ENCODE data around the gene PAX7. TPM values are rescaled to one million over a fixed set of nuclear protein-coding genes. Genes with fewer than 3 reads are reported as not detected.

The PAX7 gene
- total and polyA plus RNA-seq, 8 donors: not detected

- no peak for TF ChIP-seq EP300 (IDR thresholded peaks at IDR 0.05)
- no peak for TF ChIP-seq CTCF (IDR thresholded peaks at IDR 0.05)
- no peak for TF ChIP-seq POLR2AphosphoS5 (IDR thresholded peaks at IDR 0.05)
- TF ChIP-seq POLR2A (IDR thresholded peaks at IDR 0.05): no peak
- H3K27me3 ChIP-seq: peaks cover 0 to 85% (median 26%) of the 10 kb centered on the region in 3 donors
- intact Hi-C loops (cut with DNase I; ENCODE audit: low total_unique reads): no loop called here
These were observed 51.7 kb downstream of the PAX7 start for GRCh38 chr1:18682375-18682774.

GRCh38 chr1:18684303-18684702, 53.7 kb downstream of the PAX7 start:
- H3K4me1 ChIP-seq: no peaks in the 10 kb centered on the region
- H3K4me3 ChIP-seq: no peak overlapping the region
- H3K36me3 ChIP-seq: no peaks in the 10 kb centered on the region
- DNase-seq: no peak
- intact Hi-C loops (cut with DNase I; ENCODE audit: low total_unique reads): no loop called here
- no peak overlapping the region for H3K27ac ChIP-seq
- TF ChIP-seq POLR2AphosphoS5 (IDR thresholded peaks at IDR 0.05): no peak
- no peak for TF ChIP-seq CTCF (IDR thresholded peaks at IDR 0.05)
- TF ChIP-seq EP300 (IDR thresholded peaks at IDR 0.05): no peak
- no peak for TF ChIP-seq POLR2A (IDR thresholded peaks at IDR 0.05)
- 15 to 49% (median 25%) methylated on average over 16 of the region's 16 CpGs for WGBS, 5 donors
- H3K9me3 ChIP-seq: no peaks in the 10 kb centered on the region
- H3K27me3 ChIP-seq: peaks cover 0 to 83% (median 26%) of the 10 kb centered on the region in 3 donors

More at GRCh38 chr1:18682375-18682774, 51.7 kb downstream of the PAX7 start:
- Histone ChIP-seq H3K36me3 (no peaks in the 10 kb centered on the region), H3K9me3 (no peaks in the 10 kb centered on the region), H3K4me3 (no peak overlapping the region), H3K4me1 (no peaks in the 10 kb centered on the region), H3K27ac (no peak overlapping the region)
- 38 to 53% (median 48%) methylated on average over 3 of the region's 3 CpGs for WGBS, 5 donors
- no peak for DNase-seq

- TF ChIP-seq CTCF (IDR thresholded peaks at IDR 0.05): no peak
- Histone ChIP-seq H3K4me3 (no peak overlapping the region), H3K27ac (no peak overlapping the region), H3K4me1 (no peaks in the 10 kb centered on the region), H3K9me3 (no peaks in the 10 kb centered on the region), H3K36me3 (no peaks in the 10 kb centered on the region), H3K27me3 (peaks cover 0 to 92% (median 26%) of the 10 kb centered on the region in 3 donors)
- no peak for DNase-seq
- WGBS, 5 donors: 72 to 86% (median 79%) methylated on average over 3 of the region's 3 CpGs
- intact Hi-C loops (cut with DNase I; ENCODE audit: low total_unique reads): no loop called here
These were observed 55.9 kb downstream of the PAX7 start for GRCh38 chr1:18686540-18686939.

- H3K27ac ChIP-seq: no peak overlapping the region
- TF ChIP-seq POLR2A (IDR thresholded peaks at IDR 0.05) (no peak), CTCF (IDR thresholded peaks at IDR 0.05) (no peak), POLR2AphosphoS5 (IDR thresholded peaks at IDR 0.05) (no peak), EP300 (IDR thresholded peaks at IDR 0.05) (no peak)
- H3K9me3 ChIP-seq: no peaks in the 10 kb centered on the region
- WGBS, 5 donors: 72 to 93% (median 79%) methylated on average over 7 of the region's 7 CpGs
- no peak overlapping the region for H3K4me3 ChIP-seq
- no peaks in the 10 kb centered on the region for H3K4me1 ChIP-seq
- DNase-seq: no peak
- no peaks in the 10 kb centered on the region for H3K36me3 ChIP-seq
- intact Hi-C loops (cut with DNase I; ENCODE audit: low total_unique reads): no loop called here
- H3K27me3 ChIP-seq: peaks cover 0 to 96% (median 26%) of the 10 kb centered on the region in 3 donors
These were observed 56.6 kb downstream of the PAX7 start for GRCh38 chr1:18687273-18687672.
